GM18951 (cell line): Measurements from ENCODE around the gene STX16.

ENCODE experiments used
- POLR2A ChIP-seq: IDR thresholded peaks from 4 replicates; pipeline ENCODE4 v1.6.1; 2011; ENCODE audit warnings: mild to moderate bottlenecking; ENCODE audit not compliant: insufficient read length, insufficient read depth; ENCODE audit errors: extremely low read depth
- in situ Hi-C: fragments of 300-500 bp; cut with MboI; formaldehyde crosslinking; loops from one replicate; pipeline ENCODE4 v1.12.0; 2022; ENCODE audit warnings: low sequenced_read_pairs, mixed read lengths, inconsistent platforms; ENCODE audit not compliant: unreplicated experiment

Gene STX16

GRCh38 chr20:58706975-58707681, 56.0 kb downstream of the STX16 start:
- no peak for TF ChIP-seq POLR2A
- in situ Hi-C loops: no loop called here

GRCh38 chr20:58707770-58708169, 56.7 kb downstream of the STX16 start:
- in situ Hi-C loops: no loop called here
- no peak for TF ChIP-seq POLR2A

- no peak for TF ChIP-seq POLR2A
- in situ Hi-C loops: no loop called here
Measured at GRCh38 chr20:58708246-58708931, 57.3 kb downstream of the STX16 start.

GRCh38 chr20:58709013-58709702, 58.1 kb downstream of the STX16 start:
- in situ Hi-C loops: no loop called here
- TF ChIP-seq POLR2A: no peak

DNA sequence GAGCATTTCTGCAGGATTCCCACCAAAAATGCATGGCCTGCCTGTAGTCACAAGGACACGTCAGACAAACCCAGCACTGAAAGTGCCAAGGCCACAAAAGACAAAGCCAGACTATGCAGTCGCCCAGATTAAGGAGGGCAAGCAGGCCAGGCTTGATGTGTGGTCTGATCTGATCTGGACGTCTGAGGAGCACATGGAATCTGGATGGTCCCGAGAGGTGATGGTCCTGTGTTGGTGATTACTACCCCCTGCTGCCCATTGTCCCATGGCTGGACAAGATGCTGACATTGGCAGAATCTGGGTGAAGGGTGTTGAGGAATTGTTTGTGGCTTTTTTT, 58.6 kb downstream of the STX16 start:
- in situ Hi-C loops: no loop called here
- no peak for TF ChIP-seq POLR2A

DNA sequence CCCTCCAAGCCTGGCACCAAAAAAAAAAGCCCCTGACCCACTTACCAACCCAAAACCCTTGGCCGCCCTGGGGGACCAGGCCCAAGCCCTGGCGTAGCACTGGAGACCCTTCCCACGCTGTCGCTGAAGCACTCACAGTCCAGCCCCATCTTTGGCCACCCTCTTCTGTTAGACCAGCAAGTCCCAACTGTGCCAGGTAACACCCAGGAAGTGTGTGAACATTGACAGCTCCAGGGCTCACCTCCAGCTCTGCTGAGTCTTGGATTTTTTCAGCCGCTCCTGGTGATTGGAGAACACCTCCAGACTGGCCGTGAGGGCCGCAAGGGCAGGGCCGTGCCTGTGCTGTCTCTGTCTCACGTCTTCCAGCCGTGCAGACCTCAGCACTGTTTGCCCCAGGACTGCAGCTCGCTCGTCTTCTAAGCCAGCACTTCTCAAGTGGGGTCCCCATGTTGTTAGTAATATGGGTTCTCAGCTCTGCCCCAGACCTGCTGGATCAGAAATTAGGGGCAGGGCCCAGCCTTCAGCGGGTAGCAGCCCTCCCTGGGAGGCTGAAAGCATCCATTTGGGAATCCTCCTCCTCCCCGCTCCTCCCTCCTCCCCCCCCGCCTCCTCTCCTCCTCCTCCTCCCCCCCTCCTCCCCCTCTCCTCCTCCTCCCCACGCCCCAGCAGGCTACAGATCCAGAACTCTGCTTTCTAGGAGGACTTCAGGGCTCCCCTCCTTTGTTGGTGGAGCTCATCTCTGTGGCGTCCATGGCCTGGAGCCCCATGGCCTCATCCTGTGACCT, 59.6 kb downstream of the STX16 start:
- in situ Hi-C loops: no loop called here
- no peak for TF ChIP-seq POLR2A

DNA sequence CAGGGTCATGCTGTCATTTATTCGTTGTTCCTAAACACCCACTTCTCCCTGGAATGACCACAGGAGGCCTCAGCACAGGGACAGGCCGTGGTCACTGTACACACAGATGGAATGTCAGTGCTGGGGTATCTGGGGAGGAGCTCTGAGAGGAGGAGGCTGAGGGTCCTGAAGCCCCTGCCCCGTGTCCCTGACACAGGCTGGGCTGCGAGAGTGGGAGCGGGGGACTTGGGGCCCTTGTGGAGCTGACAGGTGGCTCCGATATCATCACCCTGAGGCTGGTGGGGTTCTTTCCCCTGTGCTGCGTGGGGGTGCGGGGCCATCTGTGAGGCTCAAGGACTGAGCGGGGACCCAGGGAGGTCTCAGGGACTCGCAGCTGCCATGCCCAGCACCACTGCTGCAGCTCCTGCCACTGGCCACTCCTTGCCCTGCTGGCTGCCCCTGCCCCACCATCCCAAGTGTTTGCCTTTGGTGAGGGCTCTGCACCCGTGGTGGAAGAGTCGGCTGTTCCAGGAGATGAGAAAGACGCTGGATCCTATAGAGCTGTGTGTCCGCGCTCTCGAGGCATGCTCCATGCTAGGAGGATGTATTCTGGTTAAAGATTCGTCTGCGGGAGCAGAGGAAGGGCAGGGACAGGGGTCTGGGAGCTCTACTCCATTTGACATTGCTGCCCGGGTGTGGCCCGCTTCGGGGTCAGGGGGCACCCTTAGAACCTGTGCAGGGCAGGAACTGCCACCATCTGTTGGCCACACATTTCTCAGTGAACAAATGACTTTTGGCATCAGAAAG, 60.4 kb downstream of the STX16 start:
- TF ChIP-seq POLR2A: no peak
- in situ Hi-C loops: no loop called here

GRCh38 chr20:58712151-58712791, 61.2 kb downstream of the STX16 start:
- TF ChIP-seq POLR2A: no peak
- in situ Hi-C loops: no loop called here

DNA sequence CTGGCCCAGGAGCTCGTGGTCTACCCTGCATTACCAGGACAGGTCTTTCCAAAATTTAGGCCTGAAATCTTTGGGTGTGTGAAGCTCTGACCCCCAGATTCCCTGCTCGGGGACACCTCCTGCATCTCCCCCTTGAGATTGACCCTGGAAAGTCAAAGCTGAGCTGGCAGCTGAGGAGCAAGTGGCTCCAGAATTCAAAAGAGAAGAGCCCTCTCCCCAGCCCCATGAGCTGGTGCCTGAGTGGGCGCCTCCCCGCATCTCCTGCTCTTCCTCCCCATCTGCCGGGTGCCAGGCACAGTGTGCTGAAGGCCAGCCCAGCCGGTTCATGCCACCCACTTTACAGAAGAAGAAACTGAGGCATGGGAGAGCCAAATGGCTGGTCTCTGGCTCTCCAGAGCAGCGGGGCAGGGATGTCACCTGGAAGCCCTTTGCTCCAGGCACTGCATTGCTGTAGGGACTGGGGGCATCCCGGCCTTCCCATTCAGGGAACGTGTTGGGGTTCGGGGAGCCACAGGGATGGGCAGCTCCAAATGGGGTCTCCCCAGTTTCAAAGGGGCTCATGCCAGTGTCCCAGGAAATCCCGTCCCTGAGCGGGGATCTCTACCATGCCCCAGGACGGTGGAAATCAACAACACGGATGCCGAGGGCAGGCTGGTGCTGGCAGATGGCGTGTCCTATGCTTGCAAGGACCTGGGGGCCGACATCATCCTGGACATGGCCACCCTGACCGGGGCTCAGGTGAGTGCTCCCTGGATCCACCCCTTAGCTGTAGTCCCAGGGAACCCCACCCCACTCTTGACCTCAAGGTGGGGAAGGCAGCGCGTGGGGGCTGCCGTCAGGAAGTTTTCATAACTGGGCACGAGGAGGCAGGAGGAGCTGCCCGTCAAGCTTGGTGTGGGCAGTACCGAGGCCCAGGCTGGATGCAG, 62.0 kb downstream of the STX16 start:
- in situ Hi-C loops: no loop called here
- TF ChIP-seq POLR2A: no peak

DNA sequence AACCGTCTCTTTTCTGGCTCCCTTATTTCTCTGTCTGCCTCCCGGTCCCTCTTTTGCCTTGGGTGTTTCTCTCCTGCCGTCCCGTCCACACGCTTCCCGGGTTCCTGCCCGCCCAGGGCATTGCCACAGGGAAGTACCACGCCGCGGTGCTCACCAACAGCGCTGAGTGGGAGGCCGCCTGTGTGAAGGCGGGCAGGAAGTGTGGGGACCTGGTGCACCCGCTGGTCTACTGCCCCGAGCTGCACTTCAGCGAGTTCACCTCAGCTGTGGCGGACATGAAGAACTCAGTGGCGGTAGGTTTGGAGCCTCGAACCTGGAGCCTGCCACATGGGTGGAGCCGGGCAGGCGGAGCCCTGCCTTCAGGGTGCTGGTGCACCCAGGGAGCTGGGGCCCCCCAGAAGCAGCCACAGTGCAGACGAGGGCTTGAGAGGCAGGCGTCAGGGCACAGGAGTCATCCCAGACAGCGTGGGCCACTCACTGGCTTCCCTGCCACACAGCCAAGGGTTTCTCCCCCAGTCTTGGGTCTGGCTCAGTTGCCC, 62.8 kb downstream of the STX16 start:
- TF ChIP-seq POLR2A: no peak
- in situ Hi-C loops: no loop called here

GRCh38 chr20:58714340-58714922, 63.3 kb downstream of the STX16 start:
- in situ Hi-C loops: no loop called here
- no peak for TF ChIP-seq POLR2A
